Astrocyte of the spinal cord (primary cell): ENCODE results near the gene PTPRN.
A peak's percentile ranks its signal among the peaks of the same experiment; 100 is the strongest.

Experiments used
- DNase-seq: peaks from one replicate; pipeline ENCODE4 v3.0.0; 2011; ENCODE audit warnings: low read depth, low spot score
- H3K4me3 ChIP-seq: 2 replicates; pipeline ENCODE4 v1.5.1; 2011; ENCODE audit warnings: low read depth, mild to moderate bottlenecking, low read length, moderate library complexity
- in situ Hi-C: cut with HindIII; loops from 2 replicates; pipeline ENCODE4 v1.10.0; 2017; ENCODE audit warnings: low sequenced_read_pairs
- TF ChIP-seq, protein P1 (sequence below): IDR thresholded peaks from 2 replicates; pipeline ENCODE4 v1.5.1; 2012; ENCODE audit warnings: low read depth, mild to moderate bottlenecking, low read length, inconsistent platforms

Gene PTPRN

DNA sequence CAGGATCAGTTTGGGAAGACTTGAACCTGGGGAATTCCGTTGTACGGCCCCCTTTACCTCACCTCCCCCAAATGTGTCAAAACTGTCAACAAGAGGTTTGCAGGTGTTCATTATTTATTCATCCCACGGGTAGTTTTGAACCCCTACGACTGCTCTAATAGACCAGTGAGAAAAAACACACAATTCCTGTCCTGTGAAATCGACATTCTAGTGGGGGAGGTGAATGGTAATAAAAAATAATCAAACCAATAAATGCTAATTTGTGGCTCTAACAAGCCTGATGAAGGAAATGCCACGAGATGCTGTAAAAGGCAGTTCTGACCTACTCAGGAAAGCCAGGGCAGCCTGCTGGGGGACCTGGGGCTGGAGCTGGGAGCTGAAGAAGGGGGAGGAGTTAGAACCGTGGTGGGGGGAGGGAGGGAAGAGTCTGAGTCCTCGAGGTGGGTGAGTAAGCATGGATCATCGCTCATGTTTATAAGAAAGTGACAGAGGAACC is 30.5 kb downstream of the PTPRN start:
- TF ChIP-seq, protein P1, sequence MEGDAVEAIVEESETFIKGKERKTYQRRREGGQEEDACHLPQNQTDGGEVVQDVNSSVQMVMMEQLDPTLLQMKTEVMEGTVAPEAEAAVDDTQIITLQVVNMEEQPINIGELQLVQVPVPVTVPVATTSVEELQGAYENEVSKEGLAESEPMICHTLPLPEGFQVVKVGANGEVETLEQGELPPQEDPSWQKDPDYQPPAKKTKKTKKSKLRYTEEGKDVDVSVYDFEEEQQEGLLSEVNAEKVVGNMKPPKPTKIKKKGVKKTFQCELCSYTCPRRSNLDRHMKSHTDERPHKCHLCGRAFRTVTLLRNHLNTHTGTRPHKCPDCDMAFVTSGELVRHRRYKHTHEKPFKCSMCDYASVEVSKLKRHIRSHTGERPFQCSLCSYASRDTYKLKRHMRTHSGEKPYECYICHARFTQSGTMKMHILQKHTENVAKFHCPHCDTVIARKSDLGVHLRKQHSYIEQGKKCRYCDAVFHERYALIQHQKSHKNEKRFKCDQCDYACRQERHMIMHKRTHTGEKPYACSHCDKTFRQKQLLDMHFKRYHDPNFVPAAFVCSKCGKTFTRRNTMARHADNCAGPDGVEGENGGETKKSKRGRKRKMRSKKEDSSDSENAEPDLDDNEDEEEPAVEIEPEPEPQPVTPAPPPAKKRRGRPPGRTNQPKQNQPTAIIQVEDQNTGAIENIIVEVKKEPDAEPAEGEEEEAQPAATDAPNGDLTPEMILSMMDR: no peak
- H3K4me3 ChIP-seq: peak overlapping the region; percentile 19
- in situ Hi-C loops: no loop called here
- no peak for DNase-seq

DNA sequence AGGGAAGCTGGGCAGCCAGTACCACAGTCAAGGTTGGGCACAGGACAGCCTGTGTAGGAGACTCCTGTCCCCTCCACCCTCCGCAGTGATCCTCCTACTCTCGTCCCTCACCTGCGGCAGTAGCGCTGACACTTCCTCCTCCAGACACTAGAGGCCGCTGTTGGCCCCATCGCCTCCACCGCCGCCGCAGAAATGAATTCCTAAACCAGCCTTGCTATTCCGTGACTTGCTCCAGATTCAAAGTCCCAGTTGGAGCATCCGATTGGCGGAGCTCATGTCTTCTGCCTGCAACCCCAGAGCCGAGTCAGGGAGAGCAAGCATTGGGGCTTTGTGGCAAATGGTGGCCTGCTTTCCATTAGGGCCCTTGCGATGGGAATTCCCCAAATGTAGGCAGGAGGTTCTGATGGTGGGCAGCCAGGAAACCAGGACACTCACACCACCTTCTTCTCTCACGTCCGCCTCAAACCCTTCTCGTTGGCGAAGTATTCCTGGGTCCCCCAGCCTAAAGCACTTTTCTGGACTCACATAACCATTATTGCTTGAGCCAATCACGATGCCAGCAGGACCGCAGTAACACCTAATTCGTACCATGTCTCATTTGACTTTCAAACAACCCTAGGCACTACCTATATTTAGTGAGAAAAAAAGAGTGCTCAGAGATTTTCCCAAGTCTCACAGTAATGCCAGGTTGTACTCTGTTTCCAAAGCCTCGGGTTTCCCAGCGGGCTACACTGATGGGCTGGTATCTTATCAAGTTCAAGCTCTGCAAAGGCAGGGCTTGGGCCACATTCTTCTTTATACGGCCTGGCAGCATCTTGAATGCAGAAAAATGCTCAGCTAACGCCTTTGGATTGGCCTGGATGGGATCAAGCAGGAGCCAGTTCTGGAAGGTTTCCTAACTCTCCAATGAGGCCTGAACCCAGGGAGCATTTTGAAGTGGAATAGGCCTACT is 31.2 kb downstream of the PTPRN start:
- TF ChIP-seq, protein P1: peak; percentile 99
- no peak overlapping the region for H3K4me3 ChIP-seq
- peak; percentile 76 for DNase-seq
- in situ Hi-C loops: no loop called here

DNA sequence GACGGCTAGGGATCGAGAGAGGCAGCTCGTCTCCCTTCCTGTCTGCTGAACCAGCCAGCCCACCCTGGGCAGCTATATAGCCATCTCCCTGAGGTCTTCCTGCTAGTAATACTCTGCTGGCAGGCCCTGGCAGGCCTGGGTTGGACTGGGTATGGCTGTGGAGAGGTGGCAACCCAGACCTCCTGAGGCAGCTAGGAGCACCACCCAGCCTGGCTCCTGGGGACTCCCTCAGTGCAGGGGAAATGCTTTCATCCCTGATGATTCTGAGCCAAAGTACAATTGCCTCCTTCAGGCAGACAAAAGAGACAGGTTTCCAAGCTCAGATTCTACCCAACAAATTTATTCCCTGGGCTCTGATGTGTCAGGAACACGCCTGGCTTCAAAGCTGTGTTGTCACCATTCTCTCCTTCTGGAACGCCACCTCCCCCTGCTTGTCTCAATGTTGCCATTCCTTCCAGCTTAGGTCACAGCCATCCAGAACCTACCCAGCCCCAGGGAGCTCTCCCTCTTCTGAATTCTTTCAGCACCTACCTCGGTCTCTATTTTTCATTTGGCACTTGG is 34.8 kb downstream of the PTPRN start:
- in situ Hi-C loops: no loop called here
- TF ChIP-seq, protein P1: no peak
- H3K4me3 ChIP-seq: no peak overlapping the region
- peak; percentile 70 for DNase-seq

DNA sequence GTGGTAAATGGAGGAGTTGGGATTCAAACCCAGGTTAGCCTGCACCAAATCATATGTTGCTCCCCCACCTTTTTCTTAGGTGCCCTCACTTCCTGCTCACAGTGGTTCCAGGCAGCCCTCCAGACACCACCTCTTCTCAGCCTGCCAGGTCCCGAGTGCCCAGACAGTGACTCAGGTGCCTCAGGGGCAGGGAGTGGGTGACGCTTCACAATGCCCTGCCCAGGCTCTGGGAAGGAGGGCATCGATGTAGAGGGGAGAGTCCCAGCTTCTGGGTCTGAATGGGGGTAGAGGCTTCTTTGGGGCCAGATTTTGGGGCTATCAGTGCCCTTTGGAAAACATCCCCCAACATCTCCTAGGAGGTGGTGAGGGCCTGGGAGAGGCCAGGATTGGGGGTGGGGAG is 35.3 kb downstream of the PTPRN start:
- in situ Hi-C loops: no loop called here
- no peak overlapping the region for H3K4me3 ChIP-seq
- TF ChIP-seq, protein P1: no peak

DNA sequence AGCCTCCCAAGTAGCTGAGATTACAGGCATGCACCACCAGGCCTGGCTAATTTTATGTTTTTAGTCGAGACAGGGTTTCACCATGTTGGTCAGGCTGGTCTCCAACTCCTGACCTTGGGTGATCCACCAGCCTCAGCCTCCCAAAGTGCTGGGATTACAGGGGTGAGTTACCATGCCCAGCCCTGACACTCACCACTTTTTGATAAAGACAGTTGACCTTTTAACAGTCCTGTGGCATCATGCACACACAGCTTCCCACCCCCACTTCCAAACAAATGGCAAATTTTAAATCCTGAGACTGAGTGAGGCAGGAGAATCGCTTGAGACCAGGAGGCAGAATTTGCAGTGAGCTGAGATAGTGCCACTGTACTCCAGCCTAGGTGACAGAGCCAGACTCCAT is 36.2 kb downstream of the PTPRN start:
- TF ChIP-seq, protein P1: no peak
- no peak overlapping the region for H3K4me3 ChIP-seq
- DNase-seq: no peak
- in situ Hi-C loops: no loop called here

More for the DNA sequence above, 35.3 kb downstream of the PTPRN start:
- DNase-seq: no peak

DNA sequence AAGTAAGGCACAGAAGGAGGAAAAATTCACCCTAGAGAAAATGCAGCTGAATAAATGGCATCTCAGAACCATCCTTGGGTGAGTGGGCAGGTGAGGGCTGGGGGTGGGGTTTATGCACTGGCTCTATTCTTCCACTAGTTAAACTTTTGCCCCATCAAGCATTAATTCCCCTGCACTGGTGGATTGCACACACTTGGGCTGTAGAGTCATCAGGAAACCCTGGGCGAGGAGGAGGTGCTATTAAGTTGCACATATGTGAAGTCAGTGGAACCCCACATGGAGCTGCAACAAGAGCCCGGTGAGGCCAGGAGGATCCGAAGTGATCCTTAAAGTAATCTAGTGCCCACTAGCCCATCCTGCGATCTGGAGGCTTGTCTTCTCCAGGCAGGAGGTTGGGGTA is 36.8 kb downstream of the PTPRN start:
- in situ Hi-C loops: no loop called here
- TF ChIP-seq, protein P1: no peak
- no peak overlapping the region for H3K4me3 ChIP-seq
- no peak for DNase-seq
